HG03520 (cell line): Measurements from ENCODE around the gene RTN4IP1.
A peak's percentile ranks its signal among the peaks of the same experiment; 100 is the strongest.
"Not testable (repeated sequence)": the region's sequence is repeated elsewhere in the genome, so short reads cannot be mapped to it uniquely, and the experiment has no call there.

Experiments
- ATAC-seq: cut with Tn5 transposase; IDR thresholded peaks from one replicate; pipeline ENCODE4 v1.9.1; 2021; ENCODE audit warnings: mild to moderate bottlenecking, moderate library complexity; ENCODE audit not compliant: unreplicated experiment

RTN4IP1 gene

DNA sequence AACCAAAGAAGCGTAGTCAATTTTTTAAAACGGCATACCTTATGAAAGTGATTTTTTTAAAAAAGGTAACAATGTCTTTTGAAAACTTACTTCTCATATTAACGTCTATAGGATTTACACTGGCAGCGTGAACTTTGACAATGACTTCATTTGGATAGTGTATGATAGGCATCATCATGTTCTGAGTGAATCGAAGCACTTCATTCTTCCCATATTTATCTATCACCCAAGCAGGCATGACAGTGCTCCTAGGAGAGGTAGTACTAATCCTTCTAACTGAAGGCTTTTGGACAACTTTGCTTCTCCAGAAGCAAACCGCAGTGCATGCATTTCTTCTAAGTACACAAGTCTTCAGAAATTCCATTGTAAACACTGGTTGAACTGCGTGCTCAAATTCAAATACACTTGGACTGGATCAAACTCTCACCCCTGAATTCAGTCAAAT, 618 bp downstream of the RTN4IP1 start:
- peak; percentile 6 for ATAC-seq

- not testable (repeated sequence) for ATAC-seq
These were observed 1.5 kb downstream of the RTN4IP1 start for GRCh38 chr6:106627760-106628159.

GRCh38 chr6:106626485-106626884, 2.8 kb downstream of the RTN4IP1 start:
- ATAC-seq, result no peak

GRCh38 chr6:106623039-106623438, 6.3 kb downstream of the RTN4IP1 start:
- ATAC-seq, result no peak

- ATAC-seq, result no peak
These were observed 6.9 kb downstream of the RTN4IP1 start for GRCh38 chr6:106622412-106622811.

DNA sequence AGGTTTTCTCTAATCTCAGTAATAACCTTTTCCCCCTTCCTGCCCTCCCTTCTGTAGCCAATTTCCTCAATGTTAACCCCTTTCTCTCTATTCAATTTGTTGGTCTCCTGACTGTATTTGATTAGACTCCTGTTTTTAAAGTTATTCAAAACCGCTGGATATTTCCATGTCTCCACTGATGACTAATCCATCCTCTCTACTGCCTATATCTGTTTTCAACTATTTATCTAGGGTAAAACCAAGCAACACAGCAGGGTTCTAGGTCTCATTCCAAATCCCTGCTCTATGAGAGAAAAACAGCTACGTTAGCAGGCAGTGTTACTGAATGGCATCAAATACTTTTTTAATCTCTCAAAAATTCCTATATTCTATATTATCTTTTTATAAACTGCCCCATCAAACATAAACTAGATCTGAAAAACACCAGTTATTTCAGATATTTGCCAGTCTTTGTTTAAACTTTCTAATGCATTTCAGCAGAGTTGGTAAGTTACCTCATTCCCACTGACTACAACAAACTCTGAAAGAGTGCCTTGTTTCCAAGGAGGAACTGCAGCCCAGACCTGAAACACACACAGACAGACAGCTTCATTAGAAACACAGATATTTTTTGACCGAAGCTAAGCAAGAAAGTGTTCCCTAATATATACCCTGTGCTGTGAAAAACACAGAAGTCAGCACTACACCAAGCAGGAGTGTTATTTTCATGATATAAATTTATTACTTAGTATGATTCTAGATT, 8.2 kb downstream of the RTN4IP1 start:
- no peak for ATAC-seq

DNA sequence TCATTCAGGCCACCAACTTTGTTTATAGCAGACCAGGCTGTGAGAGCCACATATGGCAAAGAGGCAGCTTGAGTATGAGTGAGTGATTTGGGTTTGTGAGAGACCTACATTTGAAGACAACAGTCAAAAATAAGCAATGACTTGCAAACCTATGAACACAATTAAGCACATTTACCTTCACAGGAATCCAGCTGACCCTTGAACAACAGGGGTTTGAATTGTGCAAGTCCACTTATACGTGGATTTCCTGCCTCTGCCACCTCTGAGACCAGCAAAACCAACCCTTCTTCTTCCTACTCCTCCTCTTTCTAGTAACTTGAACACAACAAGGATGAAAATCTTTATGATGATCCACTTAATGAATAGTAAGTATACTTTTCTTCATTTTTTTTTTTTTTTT, 10.1 kb downstream of the RTN4IP1 start:
- no peak for ATAC-seq

GRCh38 chr6:106618324-106618723, 11.0 kb downstream of the RTN4IP1 start:
- no peak for ATAC-seq

DNA sequence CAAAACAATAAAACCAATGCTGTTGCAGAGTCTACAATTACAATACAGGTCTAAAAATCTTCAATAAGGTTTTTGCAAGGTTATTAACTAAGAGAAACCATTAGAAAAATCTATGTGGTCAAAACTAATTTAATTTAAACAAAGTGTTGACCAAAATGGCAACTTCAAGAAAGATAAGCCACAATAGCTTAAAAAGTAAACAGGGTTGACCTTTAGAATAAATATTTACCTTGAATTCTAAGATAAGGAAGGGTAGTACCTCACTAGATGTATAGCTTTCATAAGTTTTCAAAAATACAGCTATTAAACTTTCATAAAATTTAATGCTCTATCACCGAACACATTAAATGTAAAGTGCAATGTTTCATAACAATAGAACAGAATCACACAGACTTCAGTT, 11.4 kb downstream of the RTN4IP1 start:
- ATAC-seq, result no peak

DNA sequence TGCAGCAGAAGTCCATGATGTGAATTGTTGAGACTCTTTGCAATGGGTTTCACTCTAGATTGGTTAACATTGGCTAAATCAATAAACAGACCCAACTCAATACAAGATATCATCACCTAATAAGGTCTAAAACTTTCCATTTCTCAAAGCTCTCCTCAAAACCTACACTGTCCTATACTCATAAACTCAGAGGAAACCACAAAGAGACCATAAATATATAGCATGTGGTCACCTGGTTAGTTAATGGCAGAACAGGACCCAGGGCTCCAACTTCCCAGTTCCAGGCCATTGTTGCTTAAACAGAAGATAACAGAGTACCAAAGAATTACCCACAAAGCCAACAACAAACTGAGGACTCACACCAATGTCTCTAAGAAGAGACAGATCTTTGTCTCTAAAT, 12.0 kb downstream of the RTN4IP1 start:
- no peak for ATAC-seq

- no peak for ATAC-seq
These were observed 14.6 kb downstream of the RTN4IP1 start for GRCh38 chr6:106614592-106615257.

DNA sequence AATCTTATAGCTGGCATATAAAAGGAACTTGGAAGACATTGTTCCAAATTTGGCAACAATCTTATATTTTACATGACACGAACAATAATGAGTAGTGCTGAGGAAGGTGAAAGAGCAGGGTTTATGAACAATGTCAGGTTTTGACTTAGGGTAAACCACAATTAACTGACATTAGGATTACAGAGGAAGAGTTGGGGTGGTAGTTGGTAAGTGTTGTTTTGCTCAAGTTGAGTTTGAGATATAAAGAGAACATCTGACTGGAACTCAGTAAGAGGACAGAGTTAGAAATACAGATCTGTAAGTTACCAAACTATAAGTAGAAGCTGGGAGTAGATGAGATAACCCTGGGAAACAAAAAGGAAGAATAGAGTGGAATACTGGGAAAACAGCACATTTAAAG, 15.1 kb downstream of the RTN4IP1 start:
- ATAC-seq, result no peak

GRCh38 chr6:106613590-106613989, 15.7 kb downstream of the RTN4IP1 start:
- ATAC-seq, result no peak

- ATAC-seq, result no peak
These were observed 16.5 kb downstream of the RTN4IP1 start for GRCh38 chr6:106612671-106613416.

DNA sequence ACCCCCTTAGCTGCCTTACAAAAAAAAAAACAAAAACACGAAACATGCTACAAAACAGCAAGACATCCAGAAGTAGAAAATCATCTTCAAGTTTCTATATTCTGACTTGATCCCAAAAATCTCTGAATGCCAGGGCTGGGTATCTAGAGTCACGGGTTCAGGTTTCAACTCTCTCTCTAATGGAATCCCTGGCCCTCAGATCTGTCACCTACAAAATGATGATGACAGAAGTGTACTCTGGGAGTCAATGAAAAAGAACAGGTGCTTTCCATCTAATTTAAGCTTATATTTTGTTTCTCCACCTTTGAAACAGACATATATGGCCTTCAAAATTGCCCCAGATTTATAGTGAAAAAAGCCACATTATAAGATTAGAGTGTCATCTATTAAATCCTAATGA, 18.3 kb downstream of the RTN4IP1 start:
- ATAC-seq, result no peak

DNA sequence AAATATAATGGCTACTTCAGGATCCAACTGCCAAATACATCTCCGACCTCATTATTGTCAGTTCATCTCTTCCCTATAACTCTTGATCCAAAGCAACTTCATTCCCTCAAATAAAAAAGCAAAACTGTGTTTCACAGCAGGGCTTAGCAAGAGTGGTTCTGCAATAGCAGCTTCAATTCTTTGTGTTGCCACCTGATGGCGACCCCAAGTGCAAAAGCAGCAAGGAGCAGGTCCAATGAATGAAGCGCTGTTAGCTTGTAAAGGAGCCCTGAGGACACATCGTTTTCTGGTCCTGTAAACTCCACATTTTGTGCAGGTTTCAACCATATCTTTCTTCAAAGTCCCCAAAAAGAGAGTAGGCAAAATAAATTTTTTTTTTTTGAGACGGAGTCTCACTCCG, 19.6 kb downstream of the RTN4IP1 start:
- ATAC-seq, result no peak

- ATAC-seq, result no peak
These were observed 21.1 kb downstream of the RTN4IP1 start for GRCh38 chr6:106608080-106608668.

GRCh38 chr6:106600329-106600728, 29.0 kb downstream of the RTN4IP1 start:
- ATAC-seq, result no peak

- no peak for ATAC-seq
These were observed 29.9 kb downstream of the RTN4IP1 start for GRCh38 chr6:106599440-106599839.

GRCh38 chr6:106591111-106591825, 38.0 kb downstream of the RTN4IP1 start:
- no peak for ATAC-seq

GRCh38 chr6:106588937-106589336, 40.4 kb downstream of the RTN4IP1 start:
- ATAC-seq, result not testable (repeated sequence)
